ENCODE data around the gene SWT1.
"Not testable (repeated sequence)": the region's sequence is repeated elsewhere in the genome, so short reads cannot be mapped to it uniquely, and the experiment has no call there.

GRCh38 chr1:185321104-185321503, 164.1 kb downstream of the SWT1 start:
- not testable (repeated sequence) for TF ChIP-seq ZNF318 (CRISPR knock-in tag; IDR thresholded peaks at IDR 0.05); PREB (CRISPR knock-in tag; IDR thresholded peaks at IDR 0.05); ATF1 (CRISPR knock-in tag; IDR thresholded peaks at IDR 0.05); FOXP1 (IDR thresholded peaks at IDR 0.05); FOXP1 (CRISPR knock-in tag; IDR thresholded peaks at IDR 0.05); SMAD1 (CRISPR knock-in tag; IDR thresholded peaks at IDR 0.05; ENCODE audit: borderline replicate concordance, low read depth); GLI4 (CRISPR knock-in tag; IDR thresholded peaks at IDR 0.05; ENCODE audit: borderline replicate concordance); FOXJ3 (CRISPR knock-in tag; IDR thresholded peaks at IDR 0.05; ENCODE audit: borderline replicate concordance)

Measured in HepG2 (cell line).